Lung (tissue), 12 donors: Measurements from ENCODE around the gene MYO3B. TPM values are rescaled to one million over a fixed set of nuclear protein-coding genes. Genes with fewer than 3 reads are reported as not detected.

Experiments used
- ATAC-seq: fragments of 200-7000 bp; cut with Tn5 transposase; one replicate; pipeline ENCODE4 v1.9.1; 2020; ENCODE audit warnings: moderate number of reproducible peaks; ENCODE audit not compliant: insufficient read depth, low FRiP score
- DNase-seq, 3 donors: peaks; one replicate each; pipeline ENCODE4 v3.0.0-alpha.2; 2013 to 2017
- H3K27ac ChIP-seq, 2 donors: one replicate each; pipeline ENCODE4 v1.5.1; 2013; ENCODE audit warnings: mild to moderate bottlenecking in 2 of 2, moderate library complexity in 2 of 2, control low read depth in 1 of 2, inconsistent platforms in 1 of 2, low read depth in 1 of 2, low read length in 1 of 2
- H3K27me3 ChIP-seq, 3 donors: one replicate each; pipeline ENCODE4 v1.5.1; 2013; ENCODE audit warnings: low read length in 2 of 3; ENCODE audit not compliant: control insufficient read depth in 3 of 3, insufficient read depth in 3 of 3
- H3K36me3 ChIP-seq, 4 donors: one replicate each; pipeline ENCODE4 v1.5.1; 2013; ENCODE audit warnings: low read length in 4 of 4, mild to moderate bottlenecking in 1 of 4, moderate library complexity in 1 of 4; ENCODE audit not compliant: control insufficient read depth in 4 of 4, insufficient read depth in 4 of 4
- H3K4me1 ChIP-seq, 5 donors: one replicate each; pipeline ENCODE4 v1.5.1; 2013; ENCODE audit warnings: low read length in 5 of 5, mild to moderate bottlenecking in 2 of 5, moderate library complexity in 1 of 5; ENCODE audit not compliant: control insufficient read depth in 5 of 5, insufficient read depth in 5 of 5
- H3K4me3 ChIP-seq: one replicate; pipeline ENCODE4 v1.5.1; 2013; ENCODE audit warnings: mild to moderate bottlenecking, control low read depth, moderate library complexity
- H3K9ac ChIP-seq, 2 donors: one replicate each; pipeline ENCODE4 v1.5.1; 2013; ENCODE audit warnings: low read length in 2 of 2, control low read depth in 1 of 2; ENCODE audit not compliant: insufficient read depth in 1 of 2
- H3K9me3 ChIP-seq, 4 donors: one replicate each; pipeline ENCODE4 v1.5.1; 2013; ENCODE audit warnings: low read length in 3 of 4, mild to moderate bottlenecking in 1 of 4, moderate library complexity in 1 of 4; ENCODE audit not compliant: control insufficient read depth in 4 of 4, insufficient read depth in 3 of 4
- WGBS, 2 donors: extraction: QIAGEN DNeasy Blood & Tissue Kit; methylation state at CpG; one replicate each; pipeline ENCODE4 v1.1.7; 2013; 5-methylcytosine and 5-hydroxymethylcytosine counted together
- polyA plus RNA-seq, 2 donors: library from polyadenylated mRNA; stranded (reverse); fragments of 200-250 nt; gene quantifications; one replicate each; pipeline ENCODE4 v1.2.1, GENCODE V29; 2013
- total RNA-seq, 2 donors: library from RNA; depleted of rRNA in 1 of 2; stranded (reverse); fragments of >200 nt in 1 of 2; gene quantifications; one replicate each; pipeline ENCODE4 v1.2.1, GENCODE V29; 2014 to 2021
- TF ChIP-seq, protein P1 (sequence below): IDR thresholded peaks from 2 replicates; pipeline ENCODE4 v1.5.1; 2012; ENCODE audit warnings: mild to moderate bottlenecking; ENCODE audit errors: control extremely low read depth, extremely low read depth
- donor health status: control.
- donor health status: control.
- donor health status: Bipolar disorder and iron deficiency.
- donor health status: healthy.
- donor health status: DM: yes; HTN: yes; CAD: no.

Gene MYO3B
- total and polyA plus RNA-seq, 4 donors, result 0.03 to 0.82 (median 0.05) TPM; not detected in 1

DNA sequence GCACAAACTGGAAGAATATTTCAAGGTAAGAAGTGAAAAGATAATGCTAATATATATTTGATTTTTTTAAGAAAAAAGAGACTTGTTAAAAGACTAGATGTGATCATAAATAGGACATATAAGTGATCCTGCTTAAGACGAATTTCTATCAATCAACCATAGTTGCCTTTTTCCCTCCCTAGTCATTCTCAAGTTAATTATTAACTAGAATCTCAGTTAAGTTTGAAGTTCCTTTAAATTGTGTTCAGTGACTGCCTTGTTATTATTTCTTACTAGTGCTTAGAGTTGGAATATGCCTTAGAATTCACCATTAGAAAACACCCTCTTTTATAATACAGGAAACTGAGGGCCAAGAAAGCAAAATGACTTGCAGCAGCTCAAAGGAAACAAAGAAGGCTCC, 395.7 kb downstream of the MYO3B start:
- DNase-seq (no peak), ATAC-seq (no peak)
- Histone ChIP-seq H3K36me3 (no peaks in the 10 kb centered on the region), H3K27me3 (no peaks in the 10 kb centered on the region), H3K9me3 (no peaks in the 10 kb centered on the region), H3K4me1 (peaks cover 0 to 9% (median 0%) of the 10 kb centered on the region in 5 donors), H3K27ac (no peak overlapping the region), H3K4me3 (no peak overlapping the region), H3K9ac (no peak overlapping the region)
- TF ChIP-seq, protein P1, sequence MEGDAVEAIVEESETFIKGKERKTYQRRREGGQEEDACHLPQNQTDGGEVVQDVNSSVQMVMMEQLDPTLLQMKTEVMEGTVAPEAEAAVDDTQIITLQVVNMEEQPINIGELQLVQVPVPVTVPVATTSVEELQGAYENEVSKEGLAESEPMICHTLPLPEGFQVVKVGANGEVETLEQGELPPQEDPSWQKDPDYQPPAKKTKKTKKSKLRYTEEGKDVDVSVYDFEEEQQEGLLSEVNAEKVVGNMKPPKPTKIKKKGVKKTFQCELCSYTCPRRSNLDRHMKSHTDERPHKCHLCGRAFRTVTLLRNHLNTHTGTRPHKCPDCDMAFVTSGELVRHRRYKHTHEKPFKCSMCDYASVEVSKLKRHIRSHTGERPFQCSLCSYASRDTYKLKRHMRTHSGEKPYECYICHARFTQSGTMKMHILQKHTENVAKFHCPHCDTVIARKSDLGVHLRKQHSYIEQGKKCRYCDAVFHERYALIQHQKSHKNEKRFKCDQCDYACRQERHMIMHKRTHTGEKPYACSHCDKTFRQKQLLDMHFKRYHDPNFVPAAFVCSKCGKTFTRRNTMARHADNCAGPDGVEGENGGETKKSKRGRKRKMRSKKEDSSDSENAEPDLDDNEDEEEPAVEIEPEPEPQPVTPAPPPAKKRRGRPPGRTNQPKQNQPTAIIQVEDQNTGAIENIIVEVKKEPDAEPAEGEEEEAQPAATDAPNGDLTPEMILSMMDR, result no peak
- WGBS, 2 donors, result 74 to 76% methylated on average over 1 of the region's 1 CpG

DNA sequence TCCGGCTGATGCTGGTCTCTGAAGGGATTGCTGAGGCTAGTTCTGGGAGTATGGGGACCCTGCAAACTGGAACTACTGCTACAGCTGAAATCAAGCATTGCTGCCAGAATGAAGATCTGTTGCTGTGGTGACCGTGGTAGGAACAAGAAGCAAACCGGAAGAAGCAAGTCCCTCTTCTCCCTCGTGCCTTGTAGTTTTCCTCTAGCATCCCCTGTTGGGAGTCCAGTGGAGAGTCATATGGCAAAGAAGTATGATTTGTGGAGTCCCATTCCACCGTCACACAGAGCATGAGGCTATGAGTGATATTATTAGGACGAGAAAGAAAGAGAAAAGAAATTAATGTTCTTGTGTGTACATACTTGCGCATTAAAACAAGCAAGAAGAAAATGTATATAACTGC, 398.3 kb downstream of the MYO3B start:
- no peak overlapping the region for H3K9ac ChIP-seq
- no peak for ATAC-seq
- WGBS, 2 donors, result 90 to 91% methylated on average over 7 of the region's 7 CpGs

GRCh38 chr2:170577356-170577755, 399.4 kb downstream of the MYO3B start:
- DNase-seq (no peak), ATAC-seq (no peak)
- Histone ChIP-seq H3K4me3 (no peak overlapping the region), H3K9me3 (no peaks in the 10 kb centered on the region), H3K27me3 (no peaks in the 10 kb centered on the region), H3K4me1 (peaks cover 0 to 9% (median 0%) of the 10 kb centered on the region in 5 donors), H3K36me3 (no peaks in the 10 kb centered on the region), H3K9ac (no peak overlapping the region), H3K27ac (no peak overlapping the region)
- TF ChIP-seq, protein P1, result no peak
- 86 to 93% methylated on average over 3 of the region's 3 CpGs for WGBS, 2 donors

More for the DNA sequence above, 398.3 kb downstream of the MYO3B start:
- TF ChIP-seq, protein P1, result no peak
- Histone ChIP-seq H3K27ac (no peak overlapping the region), H3K4me1 (peaks cover 0 to 9% (median 0%) of the 10 kb centered on the region in 5 donors), H3K4me3 (no peak overlapping the region), H3K27me3 (no peaks in the 10 kb centered on the region), H3K36me3 (no peaks in the 10 kb centered on the region), H3K9me3 (no peaks in the 10 kb centered on the region)
- DNase-seq, result no peak

DNA sequence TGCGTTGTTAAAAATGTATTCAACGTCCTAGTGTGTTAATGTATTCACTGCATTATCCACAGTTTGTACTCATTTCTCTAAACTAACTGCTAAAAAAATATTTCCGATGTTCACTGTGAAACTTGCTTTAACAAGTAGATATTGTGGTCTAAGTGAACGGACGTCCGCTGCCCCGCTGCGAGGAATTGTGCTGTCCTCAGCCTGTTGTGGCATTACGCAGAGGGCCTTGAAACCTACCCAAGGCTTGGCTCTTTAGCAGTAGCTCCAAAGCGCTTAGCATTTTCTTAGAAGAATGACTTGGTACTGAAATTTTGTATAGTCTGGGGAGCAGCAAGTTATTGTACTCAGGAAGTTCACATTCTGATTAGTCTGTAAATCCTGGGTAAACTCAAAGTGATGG, 400.7 kb downstream of the MYO3B start:
- no peaks in the 10 kb centered on the region for H3K9me3 ChIP-seq
- ATAC-seq, result no peak
- H3K4me3 ChIP-seq, result no peak overlapping the region
- H3K4me1 ChIP-seq, result peaks cover 0 to 9% (median 0%) of the 10 kb centered on the region in 5 donors
- H3K9ac ChIP-seq, result no peak overlapping the region
- peak in 1 of 3 donors; percentile 29 for DNase-seq
- TF ChIP-seq, protein P1, result no peak
- 80 to 89% methylated on average over 10 of the region's 10 CpGs for WGBS, 2 donors
- no peaks in the 10 kb centered on the region for H3K27me3 ChIP-seq
- no peak overlapping the region for H3K27ac ChIP-seq
- no peaks in the 10 kb centered on the region for H3K36me3 ChIP-seq
